HEK293 (cell line): ENCODE results near the gene LGALS8.
"Not testable (repeated sequence)": the region's sequence is repeated elsewhere in the genome, so short reads cannot be mapped to it uniquely, and the experiment has no call there.

Experiments
- CTCF ChIA-PET: fragments of 350-600 bp; formaldehyde crosslinking; extraction: SDS; loops from one replicate; lab custom pipeline; 2021; ENCODE audit warnings: antibody characterized with exemption; lab: Yijun Ruan, JAX
- POLR2A ChIA-PET: fragments of 300-600 bp; formaldehyde crosslinking; extraction: SDS; loops from one replicate; lab custom pipeline; 2020; ENCODE audit warnings: antibody characterized with exemption, inconsistent platforms; lab: Yijun Ruan, JAX
- H3K27ac ChIP-seq: fragments of 200-500 bp; sonication (Bioruptor generic); 2 replicates; pipeline ENCODE4 v1.5.1; 2014; ENCODE audit warnings: low read depth, low read length, control low read depth, inconsistent platforms; ENCODE audit errors: extremely low read depth
- H3K36me3 ChIP-seq, 2 experiments: fragments of 200-500 bp in 1 of 2; sonication (Bioruptor generic) in 1 of 2; 1 replicate in 1 of 2; 2 replicates in 1 of 2; pipeline ENCODE4 v1.5.1; 2014 to 2017; ENCODE audit warnings: inconsistent platforms in 2 of 2, low read length in 2 of 2; ENCODE audit not compliant: control insufficient read depth in 2 of 2, insufficient read depth in 1 of 2
- H3K4me1 ChIP-seq: fragments of 200-500 bp; sonication (Bioruptor generic); 2 replicates; pipeline ENCODE4 v1.5.1; 2014; ENCODE audit warnings: mild to moderate bottlenecking, low read length, inconsistent platforms; ENCODE audit not compliant: control insufficient read depth, insufficient read depth
- H3K4me3 ChIP-seq: 2 replicates; pipeline ENCODE4 v1.5.1; 2011; ENCODE audit warnings: low read depth, mild to moderate bottlenecking, control low read depth, low read length, moderate library complexity
- H3K9me3 ChIP-seq: fragments of 200-500 bp; sonication (Bioruptor generic); 2 replicates; pipeline ENCODE4 v1.5.1; 2014; ENCODE audit warnings: low read depth, low read length, inconsistent platforms; ENCODE audit not compliant: control insufficient read depth, insufficient read depth
- MYNN ChIP-seq: fragments of 450-650 bp; formaldehyde crosslinking; IDR thresholded peaks from 2 replicates; pipeline ENCODE4 v1.5.1; 2016; ENCODE audit warnings: missing biosample characterization, missing genetic modification characterization, borderline replicate concordance
- OSR2 ChIP-seq: fragments of 450-650 bp; formaldehyde crosslinking; IDR thresholded peaks from 2 replicates; pipeline ENCODE4 v1.5.1; 2016; ENCODE audit warnings: missing biosample characterization, missing genetic modification characterization
- PRDM6 ChIP-seq: fragments of 450-650 bp; formaldehyde crosslinking; IDR thresholded peaks from 2 replicates; pipeline ENCODE4 v1.5.1; 2017; ENCODE audit warnings: missing biosample characterization, missing genetic modification characterization
- ZBTB26 ChIP-seq: fragments of 450-650 bp; formaldehyde crosslinking; optimal IDR thresholded peaks from 2 replicates; pipeline ENCODE3; 2016; ENCODE audit warnings: missing biosample characterization, mild to moderate bottlenecking, missing genetic modification characterization
- ZNF121 ChIP-seq: fragments of 450-650 bp; formaldehyde crosslinking; IDR thresholded peaks from 2 replicates; pipeline ENCODE4 v1.5.1; 2016; ENCODE audit warnings: missing biosample characterization, missing genetic modification characterization
- ZNF19 ChIP-seq: fragments of 450-650 bp; formaldehyde crosslinking; IDR thresholded peaks from 2 replicates; pipeline ENCODE4; 2016; ENCODE audit warnings: missing biosample characterization, missing genetic modification characterization, low read depth
- ZNF24 ChIP-seq: fragments of 450-650 bp; formaldehyde crosslinking; IDR thresholded peaks from 2 replicates; pipeline ENCODE4 v1.5.1; 2016; ENCODE audit warnings: missing biosample characterization, missing genetic modification characterization
- ZNF404 ChIP-seq: fragments of 450-650 bp; formaldehyde crosslinking; IDR thresholded peaks from 2 replicates; pipeline ENCODE4 v1.5.1; 2017; ENCODE audit warnings: missing biosample characterization, missing genetic modification characterization
- ZNF785 ChIP-seq: fragments of 450-650 bp; formaldehyde crosslinking; IDR thresholded peaks from 2 replicates; pipeline ENCODE4 v1.5.1; 2016; ENCODE audit warnings: missing biosample characterization, missing genetic modification characterization

LGALS8 gene

GRCh38 chr1:236480758-236481436, 42.9 kb upstream of the LGALS8 start (continued):
- no peak for TF ChIP-seq ZBTB26

- TF ChIP-seq ZNF404 (no peak), OSR2 (tag by site-specific recombination) (peak; percentile 25; the same call in 1 of the 2 replicates), ZNF785 (tag by site-specific recombination) (no peak), ZNF24 (tag by site-specific recombination) (no peak), MYNN (tag by site-specific recombination) (no peak)
- ChIA-PET POLR2A (interaction anchor here (0.6 kb wide), 1 partner anchor 16 kb away, joined by 3 read pairs; no protein-coding TSS in a partner anchor), CTCF (interaction anchor here (0.6 to 1.4 kb wide), 2 partner anchors 15 to 374 kb away, joined by 3 to 4 read pairs; no protein-coding TSS in a partner anchor)
- H3K4me3 ChIP-seq: no peak overlapping the region
- H3K36me3 ChIP-seq: peaks cover 0 to 16% of the 10 kb centered on the region in 2 experiments; a peak in 1 of 3 replicates
- H3K4me1 ChIP-seq: peaks cover 10% of the 10 kb centered on the region
- H3K9me3 ChIP-seq: no peaks in the 10 kb centered on the region
- no peak overlapping the region for H3K27ac ChIP-seq
Observed at GRCh38 chr1:236484310-236484971, 39.3 kb upstream of the LGALS8 start.

GRCh38 chr1:236486356-236487002, 37.3 kb upstream of the LGALS8 start:
- ChIA-PET POLR2A (interaction anchor here (0.6 kb wide), 1 partner anchor 204 kb away, joined by 3 read pairs; the partner anchor contains the start of gene ERO1B), CTCF (interaction anchor here (0.7 to 1.3 kb wide), 6 partner anchors 12 to 382 kb away, joined by 3 to 5 read pairs (median 4); no protein-coding TSS in a partner anchor)
- no peak for TF ChIP-seq ZNF19 (tag by site-specific recombination)
- TF ChIP-seq PRDM6 (tag by site-specific recombination): peak; percentile 72
- no peak overlapping the region for H3K27ac ChIP-seq
- H3K4me1 ChIP-seq: no peaks in the 10 kb centered on the region
- H3K9me3 ChIP-seq: no peaks in the 10 kb centered on the region
- H3K4me3 ChIP-seq: no peak overlapping the region
- H3K36me3 ChIP-seq: peaks cover 0 to 16% of the 10 kb centered on the region in 2 experiments; a peak in 1 of 3 replicates

GRCh38 chr1:236489161-236489560, 34.6 kb upstream of the LGALS8 start:
- CTCF ChIA-PET: interaction anchor here (0.6 to 2.2 kb wide), 17 partner anchors 9 to 384 kb away, joined by 3 to 15 read pairs (median 3); partner anchors contain the start of gene EDARADD
- POLR2A ChIA-PET: interaction anchor here (0.7 kb wide), 1 partner anchor 47 kb away, joined by 3 read pairs; no protein-coding TSS in a partner anchor
- not testable (repeated sequence) for H3K4me1 ChIP-seq, H3K4me3 ChIP-seq
- peak; percentile 99 for TF ChIP-seq ZNF121 (tag by site-specific recombination)
- TF ChIP-seq, all 188 proteins: peak for 1; not testable (repeated sequence) for 187
- not testable (repeated sequence) for H3K36me3 ChIP-seq, H3K27ac ChIP-seq, H3K9me3 ChIP-seq
